ENCODE measurements around the gene ABLIM1.

ABLIM1 gene

GRCh38 chr10:114635101-114635500 is 23.0 kb downstream of the ABLIM1 start:
- Histone ChIP-seq H3K4me2 (ENCODE audit: low read depth, low read length) (no peak overlapping the region), H2AFZ (ENCODE audit: low read length) (no peak overlapping the region), H3K9ac (ENCODE audit: low read length) (no peak overlapping the region), H3K9me3 (replicated peaks; ENCODE audit: insufficient read depth, low read length) (no peaks in the 10 kb centered on the region), H4K20me1 (ENCODE audit: insufficient read depth, low read length) (no peaks in the 10 kb centered on the region), H3K27me3 (replicated peaks; ENCODE audit: insufficient read depth, low read length) (no peaks in the 10 kb centered on the region), H3K4me1 (ENCODE audit: low read length) (no peaks in the 10 kb centered on the region), H3K27ac (ENCODE audit: low read length) (no peak overlapping the region), H3K9me2 (replicated peaks; ENCODE audit: insufficient read depth, low read length) (no peaks in the 10 kb centered on the region), H3F3A (ENCODE audit: insufficient read depth, low read length) (no peaks in the 10 kb centered on the region), H3K79me2 (ENCODE audit: low read length) (no peaks in the 10 kb centered on the region), H3K4me3 (ENCODE audit: low read length) (no peak overlapping the region), H3K36me3 (replicated peaks; ENCODE audit: insufficient read depth, low read length) (no peaks in the 10 kb centered on the region)
- TF ChIP-seq EZH2 (optimal IDR thresholded peaks at IDR 0.05; ENCODE audit: low read depth, low read length), result no peak
- no peak for TF ChIP-seq CTCF (IDR thresholded peaks at IDR 0.05; ENCODE audit: low read length)
- no peak for TF ChIP-seq EZH2phosphoT487 (IDR thresholded peaks at IDR 0.05; ENCODE audit: low read length)
- no peak for DNase-seq

GRCh38 chr10:114634609-114634979 is 23.5 kb downstream of the ABLIM1 start:
- no peaks in the 10 kb centered on the region for H3K79me2 ChIP-seq (ENCODE audit: low read length)
- no peaks in the 10 kb centered on the region for H3F3A ChIP-seq (ENCODE audit: insufficient read depth, low read length)
- no peak for TF ChIP-seq CTCF (IDR thresholded peaks at IDR 0.05; ENCODE audit: low read length)
- TF ChIP-seq EZH2phosphoT487 (IDR thresholded peaks at IDR 0.05; ENCODE audit: low read length), result no peak
- no peak for TF ChIP-seq EZH2 (optimal IDR thresholded peaks at IDR 0.05; ENCODE audit: low read depth, low read length)
- H3K9me3 ChIP-seq (replicated peaks; ENCODE audit: insufficient read depth, low read length), result no peaks in the 10 kb centered on the region
- H3K9ac ChIP-seq (ENCODE audit: low read length), result no peak overlapping the region
- H3K4me3 ChIP-seq (ENCODE audit: low read length), result no peak overlapping the region
- H3K9me2 ChIP-seq (replicated peaks; ENCODE audit: insufficient read depth, low read length), result no peaks in the 10 kb centered on the region
- no peaks in the 10 kb centered on the region for H3K36me3 ChIP-seq (replicated peaks; ENCODE audit: insufficient read depth, low read length)
- no peak overlapping the region for H3K4me2 ChIP-seq (ENCODE audit: low read depth, low read length)
- no peaks in the 10 kb centered on the region for H3K4me1 ChIP-seq (ENCODE audit: low read length)
- no peak for DNase-seq
- H3K27me3 ChIP-seq (replicated peaks; ENCODE audit: insufficient read depth, low read length), result no peaks in the 10 kb centered on the region
- no peak overlapping the region for H3K27ac ChIP-seq (ENCODE audit: low read length)
- no peak overlapping the region for H2AFZ ChIP-seq (ENCODE audit: low read length)
- no peaks in the 10 kb centered on the region for H4K20me1 ChIP-seq (ENCODE audit: insufficient read depth, low read length)

- Histone ChIP-seq H3K9ac (ENCODE audit: low read length) (no peak overlapping the region), H3F3A (ENCODE audit: insufficient read depth, low read length) (no peaks in the 10 kb centered on the region), H3K27ac (ENCODE audit: low read length) (no peak overlapping the region), H3K4me2 (ENCODE audit: low read depth, low read length) (no peak overlapping the region), H3K9me2 (replicated peaks; ENCODE audit: insufficient read depth, low read length) (no peaks in the 10 kb centered on the region), H3K79me2 (ENCODE audit: low read length) (no peaks in the 10 kb centered on the region), H4K20me1 (ENCODE audit: insufficient read depth, low read length) (no peaks in the 10 kb centered on the region), H2AFZ (ENCODE audit: low read length) (no peak overlapping the region), H3K27me3 (replicated peaks; ENCODE audit: insufficient read depth, low read length) (no peaks in the 10 kb centered on the region), H3K4me1 (ENCODE audit: low read length) (no peaks in the 10 kb centered on the region), H3K9me3 (replicated peaks; ENCODE audit: insufficient read depth, low read length) (no peaks in the 10 kb centered on the region), H3K36me3 (replicated peaks; ENCODE audit: insufficient read depth, low read length) (no peaks in the 10 kb centered on the region), H3K4me3 (ENCODE audit: low read length) (no peak overlapping the region)
- no peak for DNase-seq
- TF ChIP-seq EZH2 (optimal IDR thresholded peaks at IDR 0.05; ENCODE audit: low read depth, low read length), result no peak
- no peak for TF ChIP-seq CTCF (IDR thresholded peaks at IDR 0.05; ENCODE audit: low read length)
- TF ChIP-seq EZH2phosphoT487 (IDR thresholded peaks at IDR 0.05; ENCODE audit: low read length), result no peak
Observed at GRCh38 chr10:114632869-114633715, 25.0 kb downstream of the ABLIM1 start.

Data from MM.1S (cell line).